Measurements from ENCODE around the gene SMCO3.

- TF ChIP-seq CTCF (IDR thresholded peaks at IDR 0.05) (no peak), POLR2A (IDR thresholded peaks at IDR 0.05) (no peak)
Observed at GRCh38 chr12:14849661-14850060, 35.7 kb upstream of the SMCO3 start.
